Neural cell (in vitro differentiated cells): ENCODE data around the gene PCBD1. TPM values are rescaled to one million over a fixed set of nuclear protein-coding genes. Genes with fewer than 3 reads are reported as not detected.

Experiments
- H2AFZ ChIP-seq: fragments of 200-600, 300-800 bp; sonication (generic), shearing (Covaris generic); 2 replicates; pipeline ENCODE4 v1.6.0; 2014; ENCODE audit warnings: low read depth, mild to moderate bottlenecking, antibody characterized with exemption, low read length, moderate library complexity
- H3F3A ChIP-seq: fragments of 200-600 bp; shearing (Covaris generic); 2 replicates; pipeline ENCODE4 v1.6.1; 2016; ENCODE audit warnings: mild to moderate bottlenecking, moderate library complexity, mixed read lengths, antibody characterized with exemption, low read length; ENCODE audit not compliant: insufficient read depth, poor library complexity, severe bottlenecking
- H3K27ac ChIP-seq: fragments of 200-600, 300-800 bp; sonication (generic), shearing (Covaris generic); 2 replicates; pipeline ENCODE4 v1.5.1; 2014; ENCODE audit warnings: mild to moderate bottlenecking, low read length, moderate library complexity
- H3K27me3 ChIP-seq: fragments of 300-800, 200-600 bp; sonication (generic), shearing (Covaris generic); 2 replicates; pipeline ENCODE4 v1.6.0; 2014; ENCODE audit warnings: mild to moderate bottlenecking, low read depth, low read length, moderate library complexity; ENCODE audit not compliant: insufficient read depth
- H3K36me3 ChIP-seq: fragments of 300-800, 200-600 bp; sonication (generic), shearing (Covaris generic); 2 replicates; pipeline ENCODE4 v1.5.1; 2014; ENCODE audit warnings: mild to moderate bottlenecking, antibody characterized with exemption, low read length, moderate library complexity; ENCODE audit not compliant: insufficient read depth
- H3K4me2 ChIP-seq: fragments of 300-800, 200-600 bp; sonication (generic), shearing (Covaris generic); 2 replicates; pipeline ENCODE4 v1.6.0; 2014; ENCODE audit warnings: mild to moderate bottlenecking, low read length
- H3K4me3 ChIP-seq: fragments of 300-800, 200-600 bp; sonication (generic), shearing (Covaris generic); 2 replicates; pipeline ENCODE4 v1.5.1; 2014; ENCODE audit warnings: mild to moderate bottlenecking, low read length, moderate library complexity
- H3K79me2 ChIP-seq: fragments of 200-600 bp; shearing (Covaris generic); replicated peaks from 2 replicates; pipeline ENCODE4 v1.6.0; 2014; ENCODE audit warnings: mild to moderate bottlenecking, low read length, moderate library complexity; ENCODE audit not compliant: insufficient read depth
- H3K9ac ChIP-seq: fragments of 300-800, 200-600 bp; sonication (generic), shearing (Covaris generic); 2 replicates; pipeline ENCODE4 v1.6.1; 2016; ENCODE audit warnings: mild to moderate bottlenecking, low read length, mixed read lengths
- H3K9me2 ChIP-seq: fragments of 200-600 bp; shearing (Covaris generic); 2 replicates; pipeline ENCODE4 v1.6.1; 2016; ENCODE audit warnings: mild to moderate bottlenecking, low read length, mixed read lengths; ENCODE audit not compliant: insufficient read depth
- H3K9me3 ChIP-seq: fragments of 200-600, 300-800 bp; sonication (generic), shearing (Covaris generic); 2 replicates; pipeline ENCODE4 v1.6.1; 2016; ENCODE audit warnings: mild to moderate bottlenecking, mixed run types, low read length, moderate library complexity, mixed read lengths
- H4K20me1 ChIP-seq: fragments of 200-600 bp; shearing (Covaris generic); 2 replicates; pipeline ENCODE4 v1.6.1; 2016; ENCODE audit warnings: mild to moderate bottlenecking, mixed run types; ENCODE audit not compliant: insufficient read depth
- CTCF ChIP-seq: fragments of 450-650 bp; IDR thresholded peaks from 2 replicates; pipeline ENCODE4 v1.5.1; 2014; ENCODE audit warnings: antibody characterized with exemption, mild to moderate bottlenecking, moderate library complexity; ENCODE audit not compliant: poor library complexity, severe bottlenecking
- EP300 ChIP-seq: fragments of 450-650 bp; conservative IDR thresholded peaks from 2 replicates; pipeline ENCODE4 v1.6.1; 2014; ENCODE audit warnings: antibody characterized with exemption, mild to moderate bottlenecking, moderate library complexity; ENCODE audit not compliant: poor library complexity, severe bottlenecking
- EZH2 ChIP-seq: fragments of 200-600, 300-800 bp; shearing (Covaris generic), sonication (generic); IDR thresholded peaks from 2 replicates; pipeline ENCODE4 v1.6.1; 2014; ENCODE audit warnings: antibody characterized with exemption, low read length, borderline replicate concordance, mild to moderate bottlenecking; ENCODE audit not compliant: insufficient read depth, poor library complexity, severe bottlenecking
- MXI1 ChIP-seq: fragments of 450-650 bp; conservative IDR thresholded peaks from 2 replicates; pipeline ENCODE4 v1.6.1; 2014; ENCODE audit warnings: antibody characterized with exemption, mild to moderate bottlenecking; ENCODE audit not compliant: poor library complexity, severe bottlenecking
- POLR2AphosphoS5 ChIP-seq: IDR thresholded peaks from 2 replicates; pipeline ENCODE4 v1.6.1; 2012
- RAD21 ChIP-seq: fragments of 450-650 bp; conservative IDR thresholded peaks from 2 replicates; pipeline ENCODE4 v1.6.1; 2014; ENCODE audit warnings: antibody characterized with exemption, mild to moderate bottlenecking, moderate library complexity
- REST ChIP-seq: IDR thresholded peaks from 2 replicates; pipeline ENCODE4 v1.6.1; 2012; ENCODE audit warnings: borderline replicate concordance
- SMC3 ChIP-seq: fragments of 450-650 bp; conservative IDR thresholded peaks from 2 replicates; pipeline ENCODE4 v1.6.1; 2014; ENCODE audit warnings: antibody characterized with exemption, mild to moderate bottlenecking, moderate library complexity; ENCODE audit not compliant: poor library complexity
- TAF1 ChIP-seq: IDR thresholded peaks from 2 replicates; pipeline ENCODE4 v1.6.1; 2012; ENCODE audit warnings: low read depth
- polyA plus RNA-seq: library from polyadenylated mRNA; depleted of rRNA; stranded (reverse); fragments of >200 nt; gene quantifications from 2 replicates; pipeline ENCODE4 v1.2.3, GENCODE V29; 2014

The PCBD1 gene
- polyA plus RNA-seq, 1 donor from 2014 or later: 15.8 TPM

- TF ChIP-seq POLR2AphosphoS5: no peak
- no peak for TF ChIP-seq RAD21
- TF ChIP-seq MXI1: no peak
- TF ChIP-seq TAF1: no peak
- no peak for TF ChIP-seq EZH2
- TF ChIP-seq REST: no peak
- TF ChIP-seq SMC3: no peak
- TF ChIP-seq CTCF: no peak
- TF ChIP-seq EP300: no peak
These were observed 23.0 kb upstream of the PCBD1 start for GRCh38 chr10:70911386-70911785.

GRCh38 chr10:70910486-70911341 is 22.3 kb upstream of the PCBD1 start:
- no peak overlapping the region for H3K4me2 ChIP-seq
- TF ChIP-seq POLR2AphosphoS5 (no peak), EZH2 (no peak), EP300 (no peak), SMC3 (no peak), RAD21 (no peak), REST (no peak), TAF1 (no peak), CTCF (no peak)
- no peaks in the 10 kb centered on the region for H4K20me1 ChIP-seq
- H3K79me2 ChIP-seq: no peaks in the 10 kb centered on the region
- H3K4me3 ChIP-seq: no peak overlapping the region
- no peaks in the 10 kb centered on the region for H3F3A ChIP-seq
- H3K9me2 ChIP-seq: no peaks in the 10 kb centered on the region
- H2AFZ ChIP-seq: no peak overlapping the region
- no peak overlapping the region for H3K9ac ChIP-seq
- no peaks in the 10 kb centered on the region for H3K36me3 ChIP-seq
- no peaks in the 10 kb centered on the region for H3K27me3 ChIP-seq
- H3K9me3 ChIP-seq: no peaks in the 10 kb centered on the region
- H3K27ac ChIP-seq: no peak overlapping the region

More at GRCh38 chr10:70911386-70911785, 23.0 kb upstream of the PCBD1 start:
- Histone ChIP-seq H3K79me2 (no peaks in the 10 kb centered on the region), H3K36me3 (no peaks in the 10 kb centered on the region), H3K9me3 (no peaks in the 10 kb centered on the region), H2AFZ (no peak overlapping the region), H3K4me2 (no peak overlapping the region), H3K27ac (no peak overlapping the region), H3K9ac (no peak overlapping the region), H3F3A (no peaks in the 10 kb centered on the region), H3K27me3 (no peaks in the 10 kb centered on the region), H3K4me3 (no peak overlapping the region), H4K20me1 (no peaks in the 10 kb centered on the region), H3K9me2 (no peaks in the 10 kb centered on the region)
